ENCODE data around the gene GRB10. TPM values are rescaled to one million over a fixed set of nuclear protein-coding genes. Genes with fewer than 3 reads are reported as not detected.

GRB10 gene
- polyA plus RNA-seq, 6 donors from 2014 or later, result 0.24 TPM; not detected in 5

DNA sequence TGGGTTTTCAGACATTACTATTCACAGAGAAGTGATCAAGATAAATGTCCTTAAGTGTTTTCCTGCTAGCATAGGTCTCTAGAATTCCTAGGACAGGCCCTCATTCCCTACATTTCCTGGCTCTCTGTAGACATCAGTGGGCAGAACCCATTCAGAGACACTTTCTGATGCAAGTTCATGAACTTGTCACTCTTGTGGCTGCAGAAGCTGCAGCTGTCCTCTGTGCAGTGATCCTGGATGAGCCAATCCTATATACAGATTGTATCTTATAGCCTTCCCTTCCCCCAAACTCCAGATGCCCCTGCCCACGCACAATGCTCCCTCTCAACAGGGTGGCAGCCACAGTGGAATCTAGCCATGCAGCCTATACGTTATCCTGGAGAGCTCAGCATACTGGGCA lies 12.6 kb upstream of the GRB10 start:
- ATAC-seq (ENCODE audit: low read depth in 2 of 2) (no peak), DNase-seq (no peak)
- peaks cover 2 to 19% (median 9%) of the 10 kb centered on the region in 7 donors for H3K9me3 Mint-ChIP-seq
- no peak overlapping the region for H3K4me3 Mint-ChIP-seq
- no peak overlapping the region for H3K27ac Mint-ChIP-seq
- peaks cover 41 to 56% (median 51%) of the 10 kb centered on the region in 3 donors for H3K27me3 Mint-ChIP-seq
- peaks cover 3 to 12% (median 5%) of the 10 kb centered on the region in 3 donors for H3K4me1 Mint-ChIP-seq
- H3K36me3 Mint-ChIP-seq, result no peaks in the 10 kb centered on the region

GRCh38 chr7:50793947-50794570 lies 11.4 kb upstream of the GRB10 start:
- H3K27ac Mint-ChIP-seq, result no peak overlapping the region
- H3K9me3 Mint-ChIP-seq, result peaks cover 0 to 23% (median 9%) of the 10 kb centered on the region in 7 donors
- ATAC-seq (ENCODE audit: low read depth in 2 of 2), result no peak
- H3K27me3 Mint-ChIP-seq, result peaks cover 49 to 57% (median 56%) of the 10 kb centered on the region in 3 donors
- no peak for DNase-seq
- peaks cover 3 to 12% (median 5%) of the 10 kb centered on the region in 3 donors for H3K4me1 Mint-ChIP-seq
- H3K36me3 Mint-ChIP-seq, result no peaks in the 10 kb centered on the region
- peak overlapping the region; percentile 9 to 84 (median 76) for H3K4me3 Mint-ChIP-seq

DNA sequence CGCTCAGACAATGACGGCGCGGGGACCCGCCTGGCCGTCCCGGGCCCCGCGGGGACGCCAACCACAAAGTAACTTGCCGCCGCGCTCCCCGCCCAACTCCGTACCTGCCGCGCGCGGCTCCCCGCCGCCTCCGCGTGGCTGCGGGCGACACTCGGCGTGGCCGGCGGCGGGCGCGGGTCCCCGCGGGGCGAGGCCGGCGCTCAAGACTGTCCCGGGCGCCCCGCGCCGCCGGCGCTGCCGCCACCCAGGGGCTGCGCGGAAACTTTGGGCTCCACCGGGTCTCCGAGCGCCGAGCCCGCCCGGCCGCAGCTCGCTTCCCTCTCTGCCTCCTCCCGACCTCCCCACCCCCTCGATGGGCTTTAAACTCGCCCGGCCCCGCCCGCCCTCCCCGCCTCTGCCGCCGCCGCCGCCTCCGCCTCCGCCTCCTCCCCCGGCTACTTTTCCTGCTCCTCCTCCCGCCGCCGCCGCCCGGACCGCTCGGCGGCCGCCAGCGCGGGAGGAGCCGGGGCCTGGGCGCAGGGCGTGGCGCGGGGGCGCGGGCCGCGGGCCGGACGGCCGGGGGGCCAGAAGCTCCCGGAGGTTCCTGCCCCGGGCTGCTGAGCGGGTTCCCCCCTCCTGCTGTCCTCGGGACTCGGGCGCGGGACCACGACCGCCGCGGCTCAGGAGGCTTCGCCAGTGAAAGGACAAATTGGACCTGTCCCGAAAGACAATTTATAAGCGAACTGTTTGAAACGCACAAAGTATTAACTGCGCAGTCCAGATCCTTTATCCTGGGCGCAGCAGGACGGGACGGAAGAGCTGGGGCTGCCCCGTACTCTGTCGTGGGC lies 10.6 kb upstream of the GRB10 start:
- no peaks in the 10 kb centered on the region for H3K36me3 Mint-ChIP-seq
- H3K9me3 Mint-ChIP-seq, result peaks cover 0 to 25% (median 8%) of the 10 kb centered on the region in 7 donors
- H3K27ac Mint-ChIP-seq, result no peak overlapping the region
- peak in 1 of 2 donors; percentile 23 for ATAC-seq (ENCODE audit: low read depth in 2 of 2)
- DNase-seq, result no peak
- peak overlapping the region in 7 of 8 donors; percentile 9 to 84 (median 75) for H3K4me3 Mint-ChIP-seq
- H3K4me1 Mint-ChIP-seq, result peaks cover 3 to 12% (median 5%) of the 10 kb centered on the region in 3 donors
- peaks cover 55 to 64% (median 56%) of the 10 kb centered on the region in 3 donors for H3K27me3 Mint-ChIP-seq

DNA sequence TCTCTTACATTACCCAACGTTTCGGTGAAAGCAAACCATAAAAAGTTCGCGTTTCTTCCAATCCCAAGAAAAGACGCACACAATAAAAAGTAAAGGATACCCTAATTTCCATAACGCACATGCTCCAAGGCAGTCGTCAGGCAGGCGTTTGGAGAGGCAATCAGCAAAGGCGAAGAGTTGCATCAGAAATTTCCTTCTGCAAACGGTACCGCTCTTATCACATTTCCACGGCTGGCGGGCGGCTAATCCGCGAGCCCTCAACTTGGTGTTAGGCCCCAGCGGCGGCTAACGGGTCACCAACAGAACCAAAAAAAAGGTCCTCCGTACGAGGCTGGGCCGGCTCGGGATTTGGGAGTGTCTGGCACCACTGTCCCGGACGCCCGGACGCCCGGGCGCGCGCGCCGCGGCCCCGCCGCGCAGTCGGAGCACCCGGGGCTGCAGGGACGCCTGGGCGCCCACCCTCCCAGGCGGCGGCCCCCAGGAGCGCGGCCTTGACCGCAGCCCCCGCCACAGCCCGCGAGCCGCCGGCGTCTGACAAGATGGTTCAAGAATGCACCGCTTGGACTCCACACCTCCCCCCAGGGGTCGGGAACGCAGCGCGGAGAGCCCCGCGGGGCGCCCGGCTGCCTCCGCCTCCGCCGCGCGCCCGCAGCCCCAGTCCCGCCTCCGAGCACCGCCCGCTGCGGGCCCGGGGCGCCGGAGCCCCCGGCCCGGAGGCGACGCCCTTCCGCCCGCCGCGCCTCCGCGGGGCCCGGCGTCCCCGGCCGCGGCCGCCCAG lies 9.8 kb upstream of the GRB10 start:
- H3K27me3 Mint-ChIP-seq, result peaks cover 56 to 72% (median 59%) of the 10 kb centered on the region in 3 donors
- DNase-seq (no peak), ATAC-seq (ENCODE audit: low read depth in 2 of 2) (no peak)
- H3K36me3 Mint-ChIP-seq, result no peaks in the 10 kb centered on the region
- H3K9me3 Mint-ChIP-seq, result peaks cover 0 to 27% (median 7%) of the 10 kb centered on the region in 7 donors
- H3K4me1 Mint-ChIP-seq, result peaks cover 3 to 12% (median 5%) of the 10 kb centered on the region in 3 donors
- peak overlapping the region; percentile 6 to 86 (median 78) for H3K4me3 Mint-ChIP-seq
- no peak overlapping the region for H3K27ac Mint-ChIP-seq

GRCh38 chr7:50791938-50792341 lies 9.2 kb upstream of the GRB10 start:
- DNase-seq (no peak), ATAC-seq (ENCODE audit: low read depth in 2 of 2) (no peak)
- Mint-ChIP-seq H3K4me1 (peaks cover 3 to 12% (median 5%) of the 10 kb centered on the region in 3 donors), H3K27me3 (peaks cover 55 to 78% (median 62%) of the 10 kb centered on the region in 3 donors), H3K9me3 (peaks cover 1 to 29% (median 9%) of the 10 kb centered on the region in 7 donors), H3K4me3 (peak overlapping the region; percentile 6 to 86 (median 78)), H3K36me3 (peaks cover 2 to 5% of the 10 kb centered on the region in 2 donors), H3K27ac (no peak overlapping the region)

- DNase-seq (no peak), ATAC-seq (ENCODE audit: low read depth in 2 of 2) (no peak)
- Mint-ChIP-seq H3K4me3 (peak overlapping the region in 6 of 8 donors; percentile 6 to 84 (median 61)), H3K36me3 (peaks cover 6 to 9% of the 10 kb centered on the region in 2 donors), H3K27ac (no peak overlapping the region), H3K9me3 (peaks cover 2 to 33% (median 14%) of the 10 kb centered on the region in 7 donors), H3K4me1 (peaks cover 3 to 12% (median 5%) of the 10 kb centered on the region in 3 donors), H3K27me3 (peaks cover 57 to 81% (median 67%) of the 10 kb centered on the region in 3 donors)
These were observed 8.8 kb upstream of the GRB10 start for GRCh38 chr7:50791363-50791937.

DNA sequence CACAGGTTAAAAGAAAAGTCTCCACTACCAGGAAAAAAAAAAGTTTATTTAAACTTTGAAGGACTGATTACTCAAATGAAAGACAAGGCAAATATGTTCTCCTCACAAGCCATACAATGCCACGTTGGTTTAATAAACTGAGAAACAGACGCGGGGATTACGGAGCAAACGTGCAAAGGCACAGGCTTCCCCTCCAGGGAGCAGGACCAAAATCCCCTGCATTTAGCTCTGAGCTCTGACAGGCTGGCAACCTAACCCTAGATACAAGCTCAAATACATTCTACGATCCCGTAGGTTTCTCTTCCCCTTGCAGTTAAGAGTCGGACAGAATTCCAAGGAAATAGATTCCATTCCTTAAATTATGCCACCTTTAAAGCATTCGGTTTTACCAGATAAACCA lies 7.7 kb upstream of the GRB10 start:
- Mint-ChIP-seq H3K9me3 (peaks cover 2 to 39% (median 16%) of the 10 kb centered on the region in 7 donors), H3K4me1 (peaks cover 3 to 12% (median 5%) of the 10 kb centered on the region in 3 donors), H3K27me3 (peaks cover 64 to 84% (median 71%) of the 10 kb centered on the region in 3 donors), H3K36me3 (peaks cover 6 to 9% of the 10 kb centered on the region in 2 donors), H3K4me3 (no peak overlapping the region), H3K27ac (no peak overlapping the region)
- ATAC-seq (ENCODE audit: low read depth in 2 of 2) (no peak), DNase-seq (no peak)

DNA sequence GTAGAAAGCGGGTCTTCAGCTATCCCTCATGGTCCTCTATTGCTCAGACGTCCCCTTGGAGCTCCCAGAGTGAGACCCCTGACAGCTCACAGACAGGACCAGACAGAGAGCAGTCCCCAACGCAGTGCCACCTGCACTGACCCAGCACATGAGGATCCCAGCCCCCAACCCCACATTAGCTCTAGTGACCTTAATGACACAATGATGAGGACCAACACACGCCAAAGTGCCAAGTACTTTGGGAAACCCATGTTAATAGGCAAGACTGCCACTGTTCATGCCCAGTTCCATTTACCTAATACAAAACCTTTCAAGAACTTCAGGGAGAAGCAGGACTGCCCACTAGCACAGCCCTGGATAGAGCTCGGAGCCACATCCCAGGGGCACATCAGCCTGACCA lies 5.7 kb upstream of the GRB10 start:
- no peak for DNase-seq
- Mint-ChIP-seq H3K4me1 (peaks cover 5 to 7% (median 5%) of the 10 kb centered on the region in 3 donors), H3K27ac (no peak overlapping the region), H3K9me3 (peaks cover 2 to 37% (median 16%) of the 10 kb centered on the region in 7 donors), H3K4me3 (no peak overlapping the region), H3K36me3 (peaks cover 6 to 9% of the 10 kb centered on the region in 2 donors), H3K27me3 (peaks cover 64 to 88% (median 66%) of the 10 kb centered on the region in 3 donors)
- ATAC-seq (ENCODE audit: low read depth in 2 of 2), result no peak

DNA sequence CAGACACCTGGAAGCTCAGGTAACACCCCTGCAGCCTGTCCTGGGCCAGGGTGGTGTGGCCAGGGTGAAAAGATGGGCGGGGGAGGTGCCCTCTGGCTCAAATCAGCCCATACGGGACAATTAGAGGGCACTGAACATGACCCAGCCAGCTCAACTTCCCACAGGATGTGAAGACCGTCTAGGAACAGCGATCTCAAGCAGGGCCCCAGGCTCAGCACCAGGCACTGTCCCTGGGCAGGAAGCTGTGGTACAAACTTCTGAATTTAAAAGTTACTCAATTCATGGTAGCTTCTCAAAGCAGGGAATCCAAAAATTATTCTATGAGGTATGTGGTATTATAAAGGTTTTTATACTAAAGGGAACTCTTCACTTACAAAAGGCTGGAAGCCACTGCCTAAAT lies 5.1 kb upstream of the GRB10 start:
- peaks cover 5 to 11% (median 10%) of the 10 kb centered on the region in 3 donors for H3K4me1 Mint-ChIP-seq
- ATAC-seq (ENCODE audit: low read depth in 2 of 2), result no peak
- peaks cover 6 to 9% of the 10 kb centered on the region in 2 donors for H3K36me3 Mint-ChIP-seq
- peaks cover 69 to 94% (median 71%) of the 10 kb centered on the region in 3 donors for H3K27me3 Mint-ChIP-seq
- no peak overlapping the region for H3K27ac Mint-ChIP-seq
- H3K9me3 Mint-ChIP-seq, result peaks cover 4 to 41% (median 16%) of the 10 kb centered on the region in 7 donors
- DNase-seq, result no peak
- H3K4me3 Mint-ChIP-seq, result no peak overlapping the region

GRCh38 chr7:50785346-50785745 lies 2.6 kb upstream of the GRB10 start:
- peaks cover 0 to 8% (median 8%) of the 10 kb centered on the region in 3 donors for H3K4me1 Mint-ChIP-seq
- peaks cover 6 to 9% of the 10 kb centered on the region in 2 donors for H3K36me3 Mint-ChIP-seq
- peak overlapping the region in 1 of 6 donors; percentile 21 for H3K27ac Mint-ChIP-seq
- peaks cover 55 to 74% (median 55%) of the 10 kb centered on the region in 3 donors for H3K27me3 Mint-ChIP-seq
- peaks cover 4 to 41% (median 16%) of the 10 kb centered on the region in 7 donors for H3K9me3 Mint-ChIP-seq
- DNase-seq (no peak), ATAC-seq (ENCODE audit: low read depth in 2 of 2) (no peak)
- H3K4me3 Mint-ChIP-seq, result no peak overlapping the region

- no peak overlapping the region for H3K27ac Mint-ChIP-seq
- H3K4me3 Mint-ChIP-seq, result peak overlapping the region in 2 of 8 donors; percentile 19 to 71
- peaks cover 6 to 9% of the 10 kb centered on the region in 2 donors for H3K36me3 Mint-ChIP-seq
- peaks cover 46 to 60% (median 46%) of the 10 kb centered on the region in 3 donors for H3K27me3 Mint-ChIP-seq
- peaks cover 4 to 37% (median 15%) of the 10 kb centered on the region in 7 donors for H3K9me3 Mint-ChIP-seq
- no peak for DNase-seq
- H3K4me1 Mint-ChIP-seq, result peaks cover 0 to 8% (median 8%) of the 10 kb centered on the region in 3 donors
- ATAC-seq (ENCODE audit: low read depth in 2 of 2), result no peak
These were observed 1.3 kb upstream of the GRB10 start for GRCh38 chr7:50783801-50784507.

DNA sequence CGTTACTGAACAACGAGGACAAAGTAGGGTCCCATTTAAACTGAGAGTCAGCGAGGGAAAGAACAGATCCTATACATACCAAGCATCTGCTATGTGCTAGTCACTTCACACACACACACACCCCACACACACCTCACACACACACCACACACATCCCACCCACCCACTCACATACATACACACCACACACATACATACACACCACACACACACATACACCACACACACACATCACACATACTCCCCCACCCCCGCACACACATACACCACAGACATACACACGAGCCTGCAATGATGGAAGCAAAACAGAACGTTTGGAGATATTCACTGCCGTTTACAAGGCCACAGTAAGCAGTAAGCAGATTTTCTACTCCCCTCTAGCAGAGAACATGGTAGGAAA lies 607 bp upstream of the GRB10 start:
- Mint-ChIP-seq H3K27me3 (peaks cover 40 to 54% (median 46%) of the 10 kb centered on the region in 3 donors), H3K9me3 (peaks cover 4 to 31% (median 11%) of the 10 kb centered on the region in 7 donors), H3K36me3 (peaks cover 6 to 9% of the 10 kb centered on the region in 2 donors), H3K4me1 (peaks cover 0 to 8% (median 8%) of the 10 kb centered on the region in 3 donors), H3K27ac (peak overlapping the region in 1 of 6 donors; percentile 49), H3K4me3 (peak overlapping the region; percentile 19 to 83 (median 67))
- ATAC-seq (ENCODE audit: low read depth in 2 of 2) (no peak), DNase-seq (no peak)

All from naive B cell (primary cell).